Measurements from ENCODE around the gene PDCD11. TPM values are rescaled to one million over a fixed set of nuclear protein-coding genes. Genes with fewer than 3 reads are reported as not detected.
A peak's percentile ranks its signal among the peaks of the same experiment; 100 is the strongest.

The PDCD11 gene
- total RNA-seq, 2 donors from 2014 or later = 7.2 to 11.2 TPM

- Histone ChIP-seq H3K4me3 (peak overlapping the region in 1 of 2 donors; percentile 74), H3K36me3 (peaks cover 49% of the 10 kb centered on the region), H3K27ac (peak overlapping the region; percentile 88 to 93), H3K9me3 (no peaks in the 10 kb centered on the region), H3K4me1 (peaks cover 0 to 77% of the 10 kb centered on the region in 2 donors), H3K27me3 (no peaks in the 10 kb centered on the region)
- no peak for TF ChIP-seq CTCF (IDR thresholded peaks at IDR 0.05)
- DNase-seq (ENCODE audit: low spot score) = peak; percentile 87
Measured at GRCh38 chr10:103448746-103449145, 52.3 kb downstream of the PDCD11 start.

- peaks cover 42% of the 10 kb centered on the region for H3K36me3 ChIP-seq
- TF ChIP-seq CTCF (IDR thresholded peaks at IDR 0.05) = no peak
- no peaks in the 10 kb centered on the region for H3K27me3 ChIP-seq
- H3K9me3 ChIP-seq = no peaks in the 10 kb centered on the region
- H3K4me1 ChIP-seq = peaks cover 0 to 70% of the 10 kb centered on the region in 2 donors
- peak overlapping the region; percentile 88 to 93 for H3K27ac ChIP-seq
- peak overlapping the region; percentile 74 to 75 for H3K4me3 ChIP-seq
- no peak for DNase-seq (ENCODE audit: low spot score)
Measured at GRCh38 chr10:103449208-103450144, 53.0 kb downstream of the PDCD11 start.

GRCh38 chr10:103450201-103450695, 53.8 kb downstream of the PDCD11 start:
- peak overlapping the region; percentile 74 to 75 for H3K4me3 ChIP-seq
- no peaks in the 10 kb centered on the region for H3K27me3 ChIP-seq
- no peaks in the 10 kb centered on the region for H3K9me3 ChIP-seq
- peaks cover 34% of the 10 kb centered on the region for H3K36me3 ChIP-seq
- H3K27ac ChIP-seq = peak overlapping the region; percentile 88 to 93
- no peak for TF ChIP-seq CTCF (IDR thresholded peaks at IDR 0.05)
- peaks cover 0 to 62% of the 10 kb centered on the region in 2 donors for H3K4me1 ChIP-seq
- no peak for DNase-seq (ENCODE audit: low spot score)

- H3K27ac ChIP-seq = peak overlapping the region; percentile 88 to 93
- H3K36me3 ChIP-seq = peaks cover 27% of the 10 kb centered on the region
- peak; percentile 82 for DNase-seq (ENCODE audit: low spot score)
- H3K9me3 ChIP-seq = no peaks in the 10 kb centered on the region
- TF ChIP-seq CTCF (IDR thresholded peaks at IDR 0.05) = no peak
- no peaks in the 10 kb centered on the region for H3K27me3 ChIP-seq
- peaks cover 0 to 52% of the 10 kb centered on the region in 2 donors for H3K4me1 ChIP-seq
- peak overlapping the region; percentile 74 to 75 for H3K4me3 ChIP-seq
Measured at GRCh38 chr10:103451091-103451813, 54.8 kb downstream of the PDCD11 start.

GRCh38 chr10:103451831-103452505, 55.5 kb downstream of the PDCD11 start, which contains the start of gene CALHM2:
Gene CALHM2, minus strand, starts transcription at chr10:103452370. Its CDS starts 2,429 bp downstream, at chr10:103449941.
- Histone ChIP-seq H3K4me1 (peaks cover 0 to 45% of the 10 kb centered on the region in 2 donors), H3K27me3 (no peaks in the 10 kb centered on the region), H3K9me3 (no peaks in the 10 kb centered on the region), H3K4me3 (peak within 1 kb of the TSS; percentile 74 to 75), H3K27ac (peak within 1 kb of the TSS; percentile 88 to 93), H3K36me3 (peaks cover 22% of the 10 kb centered on the region)
- peak; percentile 83 for DNase-seq (ENCODE audit: low spot score)
- no peak for TF ChIP-seq CTCF (IDR thresholded peaks at IDR 0.05)

All from right atrium auricular region (tissue), 2 donors.